ENCODE measurements around the gene SERPINH1. TPM values are rescaled to one million over a fixed set of nuclear protein-coding genes. Genes with fewer than 3 reads are reported as not detected.
A peak's percentile ranks its signal among the peaks of the same experiment; 100 is the strongest.

Gene SERPINH1
- total RNA-seq, 4 donors from 2014 or later, result 102 to 167 (median 143) TPM

- peaks cover 6 to 17% of the 10 kb centered on the region in 2 donors for H3K4me1 ChIP-seq
- WGBS, 2 donors, result 77 to 82% methylated on average over 6 to 10 of the region's 10 CpGs
Measured at GRCh38 chr11:75523811-75524664, 38.0 kb upstream of the SERPINH1 start.

DNA sequence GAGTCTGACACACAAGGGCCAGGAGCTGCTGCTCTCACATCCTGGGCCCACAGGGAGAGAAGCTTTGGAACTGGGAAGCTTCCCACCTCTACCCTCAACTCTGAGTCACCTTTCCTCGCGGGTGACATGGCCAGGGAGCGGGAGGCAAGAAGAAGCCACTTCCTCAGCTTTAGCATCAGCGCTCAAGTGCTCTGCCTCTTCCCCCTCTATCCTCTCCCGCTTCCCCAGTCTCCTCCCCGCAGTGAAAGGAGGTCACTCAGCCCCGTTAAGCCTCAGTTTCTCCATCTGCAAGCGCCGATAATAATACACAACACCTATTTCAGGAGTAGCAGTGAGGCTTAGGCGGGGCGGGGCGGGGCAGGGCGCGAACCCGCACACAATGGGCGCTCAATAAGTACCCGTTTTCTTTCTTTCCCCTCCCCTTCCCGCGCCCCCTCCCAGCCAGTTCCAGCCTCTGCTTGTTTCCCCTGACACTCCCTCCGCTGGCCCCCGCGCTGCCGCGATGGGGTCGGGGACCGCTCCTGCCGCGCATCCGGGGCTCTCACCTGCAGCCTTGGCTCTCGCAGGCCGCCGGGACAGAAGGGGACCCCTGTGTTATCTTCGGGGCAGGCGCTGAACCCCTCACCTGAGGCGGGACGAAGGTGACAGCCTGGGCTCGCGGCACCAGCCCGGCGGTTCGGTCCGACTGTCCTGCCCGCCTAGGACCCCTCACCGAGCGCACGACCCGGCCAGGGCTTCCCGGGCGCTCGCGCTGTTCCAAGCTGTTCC lies 37.2 kb upstream of the SERPINH1 start:
- intact Hi-C loops (cut with DNase I), result loop anchor here (5.0 kb wide), 1 partner anchor 128 kb away; the partner anchor contains the start of gene RPS3
- H3K4me3 ChIP-seq (replicated peaks in 1 of 3), result peak overlapping the region; percentile 18 to 51 (median 22)
- no peak for DNase-seq
- no peaks in the 10 kb centered on the region for H3K27me3 ChIP-seq
- TF ChIP-seq, protein P1, sequence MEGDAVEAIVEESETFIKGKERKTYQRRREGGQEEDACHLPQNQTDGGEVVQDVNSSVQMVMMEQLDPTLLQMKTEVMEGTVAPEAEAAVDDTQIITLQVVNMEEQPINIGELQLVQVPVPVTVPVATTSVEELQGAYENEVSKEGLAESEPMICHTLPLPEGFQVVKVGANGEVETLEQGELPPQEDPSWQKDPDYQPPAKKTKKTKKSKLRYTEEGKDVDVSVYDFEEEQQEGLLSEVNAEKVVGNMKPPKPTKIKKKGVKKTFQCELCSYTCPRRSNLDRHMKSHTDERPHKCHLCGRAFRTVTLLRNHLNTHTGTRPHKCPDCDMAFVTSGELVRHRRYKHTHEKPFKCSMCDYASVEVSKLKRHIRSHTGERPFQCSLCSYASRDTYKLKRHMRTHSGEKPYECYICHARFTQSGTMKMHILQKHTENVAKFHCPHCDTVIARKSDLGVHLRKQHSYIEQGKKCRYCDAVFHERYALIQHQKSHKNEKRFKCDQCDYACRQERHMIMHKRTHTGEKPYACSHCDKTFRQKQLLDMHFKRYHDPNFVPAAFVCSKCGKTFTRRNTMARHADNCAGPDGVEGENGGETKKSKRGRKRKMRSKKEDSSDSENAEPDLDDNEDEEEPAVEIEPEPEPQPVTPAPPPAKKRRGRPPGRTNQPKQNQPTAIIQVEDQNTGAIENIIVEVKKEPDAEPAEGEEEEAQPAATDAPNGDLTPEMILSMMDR (IDR thresholded peaks at IDR 0.05), result no peak
- no peak for TF ChIP-seq POLR2A (IDR thresholded peaks at IDR 0.05)
- H3K9me3 ChIP-seq, result no peaks in the 10 kb centered on the region
- H3K36me3 ChIP-seq, result no peaks in the 10 kb centered on the region
- H3K27ac ChIP-seq, result no peak overlapping the region
- WGBS, 2 donors, result 13 to 16% methylated on average over 29 to 31 of the region's 51 CpGs
- peaks cover 6 to 17% of the 10 kb centered on the region in 2 donors for H3K4me1 ChIP-seq

More at GRCh38 chr11:75523811-75524664, 38.0 kb upstream of the SERPINH1 start:
- no peaks in the 10 kb centered on the region for H3K36me3 ChIP-seq
- H3K4me3 ChIP-seq (replicated peaks in 1 of 3), result no peak overlapping the region
- intact Hi-C loops (cut with DNase I), result no loop called here
- no peaks in the 10 kb centered on the region for H3K9me3 ChIP-seq
- no peak for TF ChIP-seq POLR2A (IDR thresholded peaks at IDR 0.05)
- TF ChIP-seq, protein P1 (IDR thresholded peaks at IDR 0.05), result no peak
- H3K27me3 ChIP-seq, result no peaks in the 10 kb centered on the region
- H3K27ac ChIP-seq, result no peak overlapping the region
- DNase-seq, result no peak

- H3K9me3 ChIP-seq, result no peaks in the 10 kb centered on the region
- H3K27me3 ChIP-seq, result no peaks in the 10 kb centered on the region
- peak within 1 kb of the TSS; percentile 18 to 51 (median 22) for H3K4me3 ChIP-seq (replicated peaks in 1 of 3)
- H3K27ac ChIP-seq, result peak within 1 kb of the TSS in 1 of 3 donors; percentile 57
- peaks cover 6 to 17% of the 10 kb centered on the region in 2 donors for H3K4me1 ChIP-seq
- WGBS, 2 donors, result 0% methylated on average over 11 of the region's 99 CpGs
- peak; percentile 74 to 76 for DNase-seq
- TF ChIP-seq, protein P1 (IDR thresholded peaks at IDR 0.05), result peak in 3 of 6 experiments; percentile 32 to 66 (median 48)
- peak in 1 of 2 donors; percentile 55 for TF ChIP-seq POLR2A (IDR thresholded peaks at IDR 0.05)
- intact Hi-C loops (cut with DNase I), result loop anchor here (5.0 kb wide), 1 partner anchor 128 kb away; the partner anchor contains the start of gene RPS3
- no peaks in the 10 kb centered on the region for H3K36me3 ChIP-seq
Measured at GRCh38 chr11:75525433-75526191, 36.4 kb upstream of the SERPINH1 start, which contains the start of gene GDPD5. Gene GDPD5 (minus strand): TSS chr11:75525941. CDS start chr11:75477735, 48,206 bp downstream.

DNA sequence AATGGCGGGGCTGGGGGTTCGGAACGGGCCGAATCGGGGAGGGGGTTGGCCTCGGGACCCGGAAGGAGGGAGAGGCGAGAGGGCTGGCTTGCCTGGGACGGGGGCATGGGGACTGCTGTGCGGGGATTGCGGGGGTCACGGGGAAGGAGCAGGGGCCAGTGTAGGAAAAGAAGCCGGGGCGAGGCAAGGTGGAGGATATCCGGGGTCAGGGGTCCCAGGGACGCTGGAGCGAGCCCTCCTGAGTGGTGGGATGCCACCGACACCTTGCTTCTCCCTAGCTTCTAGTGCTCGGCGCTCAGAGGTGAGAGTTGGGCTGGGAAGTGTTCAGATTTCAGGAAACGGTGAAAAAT lies 35.9 kb upstream of the SERPINH1 start:
- peak overlapping the region in 1 of 3 donors; percentile 57 for H3K27ac ChIP-seq
- WGBS, 2 donors, result 5 to 7% methylated on average over 16 to 21 of the region's 21 CpGs
- no peaks in the 10 kb centered on the region for H3K27me3 ChIP-seq

More for the DNA sequence above, 35.9 kb upstream of the SERPINH1 start:
- peak overlapping the region in 2 of 3 donors; percentile 22 to 51 for H3K4me3 ChIP-seq (replicated peaks in 1 of 3)
- H3K36me3 ChIP-seq, result no peaks in the 10 kb centered on the region
- H3K9me3 ChIP-seq, result no peaks in the 10 kb centered on the region
- peaks cover 6 to 17% of the 10 kb centered on the region in 2 donors for H3K4me1 ChIP-seq
- DNase-seq, result no peak
- intact Hi-C loops (cut with DNase I), result loop anchor here (5.0 kb wide), 1 partner anchor 129 kb away; the partner anchor contains the start of gene RPS3
- TF ChIP-seq POLR2A (IDR thresholded peaks at IDR 0.05), result no peak
- TF ChIP-seq, protein P1 (IDR thresholded peaks at IDR 0.05), result no peak
